Measurements from ENCODE around the gene USP22. TPM values are rescaled to one million over a fixed set of nuclear protein-coding genes. Genes with fewer than 3 reads are reported as not detected.

USP22 gene
- total RNA-seq, 4 donors from 2014 or later: 74.7 to 113 (median 106) TPM

DNA sequence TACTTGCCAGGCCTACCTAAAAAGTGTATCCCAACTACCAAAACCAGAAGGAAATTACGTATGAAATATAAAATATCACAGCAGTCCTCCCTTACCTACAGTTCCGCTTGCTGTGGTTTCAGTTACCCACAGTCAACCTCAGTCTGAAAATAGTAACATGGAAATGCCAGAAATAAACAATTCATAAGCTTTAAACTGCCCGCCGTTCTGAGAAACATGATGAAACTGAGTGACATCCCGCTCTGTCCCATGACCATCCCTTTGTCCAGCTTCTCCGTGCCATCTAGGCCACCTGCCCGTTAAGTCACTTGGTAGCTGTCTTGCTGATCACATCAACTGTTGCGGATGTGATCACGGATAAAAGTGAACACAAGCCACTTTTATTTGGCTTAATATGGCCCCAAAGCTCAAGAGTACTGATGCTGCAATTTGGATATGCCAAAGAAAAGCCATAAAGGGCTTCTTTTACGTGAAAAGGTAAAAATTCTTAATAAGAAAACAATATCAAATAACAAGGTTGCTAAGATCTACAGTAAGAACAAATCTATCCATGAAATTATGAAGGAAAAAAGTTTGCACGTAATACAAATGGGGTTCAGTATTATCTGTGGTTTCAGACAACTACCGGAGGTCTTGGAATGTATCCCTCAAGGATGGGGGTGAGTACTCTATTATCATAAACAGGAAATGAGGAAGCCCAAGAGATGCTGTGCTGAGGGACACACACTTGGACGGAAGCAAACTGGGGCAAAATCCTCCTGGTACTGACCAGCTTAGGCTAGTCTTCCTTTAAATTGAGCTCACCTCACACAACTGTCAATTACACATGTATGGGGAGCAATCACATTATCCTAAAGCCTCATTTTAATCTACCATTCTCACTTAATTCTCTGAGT, 8.2 kb downstream of the USP22 start:
- H3K4me3 ChIP-seq (ENCODE audit: low read depth, poor library complexity, severe bottlenecking): no peak overlapping the region
- WGBS, 2 donors: 46 to 52% methylated on average over 13 of the region's 13 CpGs
- peak in 1 of 2 donors; percentile 62 for DNase-seq (ENCODE audit: low spot score in 2 of 2)
- TF ChIP-seq, protein P1, sequence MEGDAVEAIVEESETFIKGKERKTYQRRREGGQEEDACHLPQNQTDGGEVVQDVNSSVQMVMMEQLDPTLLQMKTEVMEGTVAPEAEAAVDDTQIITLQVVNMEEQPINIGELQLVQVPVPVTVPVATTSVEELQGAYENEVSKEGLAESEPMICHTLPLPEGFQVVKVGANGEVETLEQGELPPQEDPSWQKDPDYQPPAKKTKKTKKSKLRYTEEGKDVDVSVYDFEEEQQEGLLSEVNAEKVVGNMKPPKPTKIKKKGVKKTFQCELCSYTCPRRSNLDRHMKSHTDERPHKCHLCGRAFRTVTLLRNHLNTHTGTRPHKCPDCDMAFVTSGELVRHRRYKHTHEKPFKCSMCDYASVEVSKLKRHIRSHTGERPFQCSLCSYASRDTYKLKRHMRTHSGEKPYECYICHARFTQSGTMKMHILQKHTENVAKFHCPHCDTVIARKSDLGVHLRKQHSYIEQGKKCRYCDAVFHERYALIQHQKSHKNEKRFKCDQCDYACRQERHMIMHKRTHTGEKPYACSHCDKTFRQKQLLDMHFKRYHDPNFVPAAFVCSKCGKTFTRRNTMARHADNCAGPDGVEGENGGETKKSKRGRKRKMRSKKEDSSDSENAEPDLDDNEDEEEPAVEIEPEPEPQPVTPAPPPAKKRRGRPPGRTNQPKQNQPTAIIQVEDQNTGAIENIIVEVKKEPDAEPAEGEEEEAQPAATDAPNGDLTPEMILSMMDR (IDR thresholded peaks at IDR 0.05): no peak
- no peak for TF ChIP-seq POLR2A (IDR thresholded peaks at IDR 0.05)
- intact Hi-C loops (cut with DNase I; ENCODE audit: low total_unique reads): no loop called here

DNA sequence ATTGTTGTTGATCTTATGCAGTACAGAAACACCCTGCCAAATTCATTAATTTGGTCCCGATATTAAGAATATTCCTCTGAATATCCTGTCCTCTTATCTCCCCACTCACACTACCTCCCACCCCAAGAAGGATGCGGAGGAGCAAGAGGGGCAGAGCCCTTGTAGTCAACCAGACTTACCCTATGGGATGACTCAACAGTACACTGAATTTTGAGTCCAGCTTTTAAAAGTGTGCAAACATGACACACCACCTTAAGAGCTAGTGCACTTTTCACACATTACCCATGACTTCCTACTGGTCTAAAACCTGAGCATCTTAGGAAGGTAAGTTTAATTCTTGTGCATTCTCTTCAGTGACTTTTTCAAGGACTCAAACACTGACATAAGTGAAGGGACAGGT, 9.5 kb downstream of the USP22 start:
- no peak overlapping the region for H3K4me3 ChIP-seq (ENCODE audit: low read depth, poor library complexity, severe bottlenecking)
- intact Hi-C loops (cut with DNase I; ENCODE audit: low total_unique reads): no loop called here
- TF ChIP-seq POLR2A (IDR thresholded peaks at IDR 0.05): no peak
- TF ChIP-seq, protein P1 (IDR thresholded peaks at IDR 0.05): no peak
- 75 to 83% methylated on average over 2 of the region's 2 CpGs for WGBS, 2 donors
- no peak for DNase-seq (ENCODE audit: low spot score in 2 of 2)

DNA sequence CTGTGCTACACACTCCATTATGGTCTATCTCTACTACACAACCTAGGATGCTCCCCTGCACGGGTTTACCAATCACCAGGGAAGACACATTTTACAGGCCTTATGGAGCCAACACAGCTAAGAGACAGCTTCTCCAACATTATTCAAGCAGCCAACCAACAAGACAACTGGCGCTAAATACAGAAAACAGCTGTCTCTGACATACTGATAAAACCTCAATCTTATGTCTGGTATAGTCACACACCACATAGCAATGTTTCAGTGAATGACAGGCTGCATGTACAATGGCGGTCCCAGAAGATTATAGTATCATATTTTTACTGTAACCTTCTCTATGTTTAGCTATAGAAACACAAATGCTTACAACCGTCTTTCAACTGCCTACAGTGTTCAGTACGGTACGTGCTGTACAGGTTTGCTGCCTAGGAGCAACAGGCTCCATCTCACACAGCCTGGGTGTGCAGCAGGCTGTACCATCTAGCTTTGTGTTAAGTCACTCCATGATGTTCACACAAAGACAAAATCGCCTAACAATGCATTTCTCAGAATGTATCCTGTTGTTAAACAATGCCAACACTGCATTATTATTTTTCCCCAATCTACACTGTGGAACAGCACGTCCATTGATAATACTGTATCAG, 10.9 kb downstream of the USP22 start:
- WGBS, 2 donors: 73 to 86% methylated on average over 8 of the region's 8 CpGs
- no peak for DNase-seq (ENCODE audit: low spot score in 2 of 2)
- no peak for TF ChIP-seq POLR2A (IDR thresholded peaks at IDR 0.05)
- TF ChIP-seq, protein P1 (IDR thresholded peaks at IDR 0.05): no peak
- intact Hi-C loops (cut with DNase I; ENCODE audit: low total_unique reads): no loop called here
- H3K4me3 ChIP-seq (ENCODE audit: low read depth, poor library complexity, severe bottlenecking): no peak overlapping the region

DNA sequence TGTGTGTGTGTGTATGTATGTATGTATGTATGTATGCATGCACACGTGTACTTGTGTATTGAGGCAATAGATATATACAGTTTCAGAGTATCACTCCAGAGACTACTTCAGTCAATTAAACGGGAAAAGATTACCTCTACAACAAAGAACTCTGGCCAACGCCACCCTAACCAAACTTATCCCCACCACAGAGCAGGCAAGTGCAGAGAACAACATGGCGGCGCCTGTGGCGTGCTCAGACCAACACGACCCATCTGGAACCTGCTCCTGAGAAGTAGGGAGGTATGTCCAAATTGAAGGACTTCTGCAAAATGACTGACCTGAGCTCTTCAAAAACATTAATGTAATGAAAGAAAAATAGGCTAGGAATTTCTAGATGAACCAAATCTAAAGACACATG, 12.4 kb downstream of the USP22 start:
- H3K4me3 ChIP-seq (ENCODE audit: low read depth, poor library complexity, severe bottlenecking): no peak overlapping the region
- no peak for DNase-seq (ENCODE audit: low spot score in 2 of 2)
- TF ChIP-seq, protein P1 (IDR thresholded peaks at IDR 0.05): no peak
- TF ChIP-seq POLR2A (IDR thresholded peaks at IDR 0.05): no peak
- WGBS, 2 donors: 77 to 87% methylated on average over 7 of the region's 7 CpGs
- intact Hi-C loops (cut with DNase I; ENCODE audit: low total_unique reads): no loop called here

DNA sequence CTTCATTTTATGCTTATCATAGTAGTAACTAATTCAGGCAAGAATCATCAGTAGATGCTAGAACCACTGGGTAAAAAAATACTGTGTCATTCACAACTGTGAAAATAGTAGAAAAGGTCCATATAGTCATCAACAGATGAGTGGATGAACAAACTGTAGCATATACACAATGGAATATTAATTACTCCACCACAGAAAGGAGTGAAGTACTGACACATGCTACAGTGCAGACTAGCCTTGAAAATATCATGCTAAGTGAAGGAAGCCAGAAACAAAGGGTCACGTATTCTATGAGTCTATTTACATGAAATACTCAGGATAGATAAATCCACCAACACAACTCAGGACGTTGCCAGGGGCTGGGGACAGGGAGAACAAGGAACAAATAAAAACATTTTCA, 13.3 kb downstream of the USP22 start:
- TF ChIP-seq, protein P1 (IDR thresholded peaks at IDR 0.05): no peak
- TF ChIP-seq POLR2A (IDR thresholded peaks at IDR 0.05): no peak
- intact Hi-C loops (cut with DNase I; ENCODE audit: low total_unique reads): no loop called here
- WGBS, 2 donors: 33 to 34% methylated on average over 2 of the region's 2 CpGs
- H3K4me3 ChIP-seq (ENCODE audit: low read depth, poor library complexity, severe bottlenecking): no peak overlapping the region
- no peak for DNase-seq (ENCODE audit: low spot score in 2 of 2)
